A549 (cell line): ENCODE measurements around the gene CEP89. TPM values are rescaled to one million over a fixed set of nuclear protein-coding genes. Genes with fewer than 3 reads are reported as not detected.

Experiments used
- ATAC-seq, 2 experiments: fragments of 200-7000 bp in 1 of 2; fragments of >200 bp in 1 of 2; cut with Nextera tagmentation in 1 of 2; cut with Tn5 transposase in 1 of 2; 3 replicates each; pipeline versions ENCODE4 v1.8.0 to v1.9.1; 2018 to 2020; ENCODE audit warnings: mild to moderate bottlenecking in 1 of 2, moderate library complexity in 1 of 2
- CTCF ChIA-PET: fragments of 300-600 bp; sonication (Branson Sonifier 250); formaldehyde crosslinking; extraction: SDS; loops from one replicate; lab custom pipeline; 2021; ENCODE audit warnings: antibody characterized with exemption, inconsistent platforms; lab: Yijun Ruan, JAX
- POLR2A ChIA-PET: fragments of 350-600 bp; formaldehyde crosslinking; extraction: SDS; loops from one replicate; lab custom pipeline; 2021; ENCODE audit warnings: antibody characterized with exemption, inconsistent platforms; lab: Yijun Ruan, JAX
- DNase-seq, 2 experiments: peaks; one replicate each; pipeline versions ENCODE4 v3.0.0 to v3.0.0-alpha.2; 2011 to 2016; ENCODE audit warnings: low read depth in 1 of 2, low spot score in 1 of 2
- FAIRE-seq: peaks from 2 replicates; lab custom pipeline; 2011; peaks lifted over from hg19 to GRCh38; lab: Jason Lieb, UNC
- H3K27ac ChIP-seq, 2 experiments: fragments of >200 bp; sonication (Bioruptor Twin); formaldehyde crosslinking; 3 replicates each; pipeline ENCODE4 v1.5.1; 2016 to 2017
- H3K4me1 ChIP-seq: fragments of >200 bp; sonication (Bioruptor Twin); formaldehyde crosslinking; 3 replicates; pipeline ENCODE4 v1.6.1; 2016
- H3K4me2 ChIP-seq: fragments of >200 bp; sonication (Bioruptor Twin); formaldehyde crosslinking; 3 replicates; pipeline ENCODE4 v1.6.1; 2016
- H3K4me3 ChIP-seq: fragments of >200 bp; sonication (Bioruptor Twin); formaldehyde crosslinking; 3 replicates; pipeline ENCODE4 v1.5.1; 2016
- H3K9me3 ChIP-seq: fragments of >200 bp; sonication (Bioruptor Twin); formaldehyde crosslinking; 3 replicates; pipeline ENCODE4 v1.6.1; 2016
- FOSL2 ChIP-seq, 2 experiments: fragments of 450-650 bp in 1 of 2; fragments of >200 bp in 1 of 2; sonication (Bioruptor Twin) in 1 of 2; formaldehyde crosslinking; IDR thresholded peaks; 2 replicates each; pipeline versions ENCODE4 v1.5.0 to v1.6.1; 2016 to 2020; ENCODE audit warnings: mild to moderate bottlenecking in 1 of 2, moderate library complexity in 1 of 2
- HOXA7 ChIP-seq: fragments of 250-450 bp; sonication (Bioruptor Pico); IDR thresholded peaks from 2 replicates; pipeline ENCODE4 v1.5.0; 2020; ENCODE audit warnings: mild to moderate bottlenecking, moderate library complexity
- HOXB13 ChIP-seq: fragments of 250-450 bp; sonication (Bioruptor Pico); IDR thresholded peaks from 2 replicates; pipeline ENCODE4 v1.5.0; 2020; ENCODE audit warnings: low read depth, mild to moderate bottlenecking, moderate library complexity
- JUNB ChIP-seq: fragments of >200 bp; sonication (Bioruptor Twin); formaldehyde crosslinking; IDR thresholded peaks from 2 replicates; pipeline ENCODE4 v1.6.1; 2016
- KDM1A ChIP-seq: fragments of 200-600 bp; sonication (generic); IDR thresholded peaks from 2 replicates; pipeline ENCODE4 v1.6.1; 2016; ENCODE audit warnings: low read depth, mild to moderate bottlenecking
- MAFK ChIP-seq: fragments of 450-650 bp; IDR thresholded peaks from 2 replicates; pipeline ENCODE4 v1.6.1; 2014; ENCODE audit not compliant: partially characterized antibody
- MAZ ChIP-seq: fragments of 150-350 bp; IDR thresholded peaks from 2 replicates; pipeline ENCODE4 v1.6.1; 2014; ENCODE audit warnings: antibody characterized with exemption, low read depth, low read length, borderline replicate concordance
- NPAS2 ChIP-seq: fragments of 250-450 bp; sonication (Bioruptor Pico); IDR thresholded peaks from 2 replicates; pipeline ENCODE4 v1.8.0; 2022; ENCODE audit warnings: mild to moderate bottlenecking, moderate library complexity, borderline replicate concordance
- POLR2AphosphoS2 ChIP-seq: conservative IDR thresholded peaks from 2 replicates; pipeline ENCODE4 v1.6.1; 2012; ENCODE audit warnings: low read length, improper control_type of control experiment, inconsistent platforms
- RCOR1 ChIP-seq: fragments of 150-350 bp; IDR thresholded peaks from 2 replicates; pipeline ENCODE4 v1.6.1; 2014; ENCODE audit warnings: antibody characterized with exemption, low read length, low read depth
- RFX5 ChIP-seq: fragments of 450-650 bp; IDR thresholded peaks from 2 replicates; pipeline ENCODE4 v1.7.1; 2014; ENCODE audit warnings: antibody characterized with exemption, mild to moderate bottlenecking, moderate library complexity
- TP53 ChIP-seq: fragments of 250-450 bp; sonication (Bioruptor Pico); IDR thresholded peaks from 2 replicates; pipeline ENCODE4 v1.5.0; 2021; ENCODE audit warnings: mild to moderate bottlenecking, moderate library complexity
- ZC3H11A ChIP-seq: fragments of 450-650 bp; IDR thresholded peaks from 2 replicates; pipeline ENCODE4 v1.6.1; 2014; ENCODE audit warnings: antibody characterized with exemption, mild to moderate bottlenecking
- ZFP36 ChIP-seq: fragments of 450-650 bp; IDR thresholded peaks from 2 replicates; pipeline ENCODE4 v1.6.1; 2014; ENCODE audit warnings: borderline replicate concordance; ENCODE audit not compliant: partially characterized antibody
- ZNF302 ChIP-seq: fragments of 250-450 bp; sonication (Bioruptor Pico); IDR thresholded peaks from 2 replicates; pipeline ENCODE4 v1.9.0; 2021; ENCODE audit warnings: inconsistent platforms, mild to moderate bottlenecking, moderate library complexity
- WGBS: methylation state at CpG from one replicate; pipeline ENCODE4 v1.1.6; 2017; ENCODE audit errors: missing lambda C conversion rate; 5-methylcytosine and 5-hydroxymethylcytosine counted together
- polyA plus RNA-seq, 4 experiments: library from polyadenylated mRNA; depleted of rRNA in 3 of 4; stranded (reverse); fragments of >200 nt; fragmentation: RNase III in 1 of 4; extraction: RNeasy Plus Mini Kit Qiagen cat#74134 plus additional on column Dnase treatment in 1 of 4; gene quantifications; 2 replicates in 3 of 4; 3 replicates in 1 of 4; pipeline ENCODE4 v1.2.3, GENCODE V29; 2011 to 2017
- TF ChIP-seq, protein P1 (sequence below): fragments of 450-650 bp; IDR thresholded peaks from 2 replicates; pipeline ENCODE4 v1.6.1; 2014; ENCODE audit warnings: antibody characterized with exemption
- TF ChIP-seq, protein P2 (sequence below): IDR thresholded peaks from 2 replicates; pipeline ENCODE4 v1.6.1; 2012
- TF ChIP-seq, protein P3 (sequence below): IDR thresholded peaks from 2 replicates; pipeline ENCODE4 v1.6.1; 2012

CEP89 gene
- polyA plus RNA-seq, 2 of the 4 experiments (the other 2 are of a cell fraction): 31.5 to 41.3 TPM

DNA sequence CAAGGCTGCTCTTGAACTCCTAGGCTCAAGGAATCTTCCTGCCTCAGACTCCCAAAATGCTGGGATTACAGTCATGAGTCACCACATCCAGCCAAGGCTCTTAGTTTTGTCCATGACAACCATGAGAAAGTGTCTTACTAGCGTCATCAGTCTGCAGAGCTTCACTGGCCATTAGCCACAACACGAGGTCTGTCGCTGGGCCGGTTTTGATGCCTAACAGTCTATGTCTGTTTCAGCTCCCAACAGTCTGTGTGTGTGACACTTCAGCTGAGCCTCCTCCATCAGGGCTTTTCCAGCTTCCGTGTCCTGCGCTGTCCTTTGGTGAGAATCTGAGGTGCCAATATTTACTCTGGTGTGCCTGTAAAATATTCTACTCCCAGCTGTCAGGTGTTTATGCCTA is 47.6 kb downstream of the CEP89 start:
- 0 out of 6 replicates have a peak overlapping the region, but pooled peaks of 1 of the 2 experiments have one; percentile 1 for H3K27ac ChIP-seq
- TF ChIP-seq TP53 (CRISPR knock-in tag): no peak
- no peak for TF ChIP-seq FOSL2 (IDR thresholded peaks at IDR 0.05)
- TF ChIP-seq FOSL2 (CRISPR knock-in tag; IDR thresholded peaks at IDR 0.05): peak; percentile 61
- TF ChIP-seq, protein P1, sequence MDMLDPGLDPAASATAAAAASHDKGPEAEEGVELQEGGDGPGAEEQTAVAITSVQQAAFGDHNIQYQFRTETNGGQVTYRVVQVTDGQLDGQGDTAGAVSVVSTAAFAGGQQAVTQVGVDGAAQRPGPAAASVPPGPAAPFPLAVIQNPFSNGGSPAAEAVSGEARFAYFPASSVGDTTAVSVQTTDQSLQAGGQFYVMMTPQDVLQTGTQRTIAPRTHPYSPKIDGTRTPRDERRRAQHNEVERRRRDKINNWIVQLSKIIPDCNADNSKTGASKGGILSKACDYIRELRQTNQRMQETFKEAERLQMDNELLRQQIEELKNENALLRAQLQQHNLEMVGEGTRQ: no peak
- ChIA-PET POLR2A (no interaction called here), CTCF (interaction anchor here (0.6 to 1.9 kb wide), 8 partner anchors 8 to 324 kb away, joined by 3 to 6 read pairs (median 4); no protein-coding TSS in a partner anchor)
- peaks cover 16% of the 10 kb centered on the region for H3K4me1 ChIP-seq
- WGBS: 74% methylated on average over 6 of the region's 6 CpGs
- FAIRE-seq (peak; percentile 65), ATAC-seq (no peak), DNase-seq (peak in 1 of 2 experiments; percentile 58)
- no peak overlapping the region for H3K4me2 ChIP-seq
- H3K4me3 ChIP-seq: no peak overlapping the region
- H3K9me3 ChIP-seq: peaks cover 14% of the 10 kb centered on the region

DNA sequence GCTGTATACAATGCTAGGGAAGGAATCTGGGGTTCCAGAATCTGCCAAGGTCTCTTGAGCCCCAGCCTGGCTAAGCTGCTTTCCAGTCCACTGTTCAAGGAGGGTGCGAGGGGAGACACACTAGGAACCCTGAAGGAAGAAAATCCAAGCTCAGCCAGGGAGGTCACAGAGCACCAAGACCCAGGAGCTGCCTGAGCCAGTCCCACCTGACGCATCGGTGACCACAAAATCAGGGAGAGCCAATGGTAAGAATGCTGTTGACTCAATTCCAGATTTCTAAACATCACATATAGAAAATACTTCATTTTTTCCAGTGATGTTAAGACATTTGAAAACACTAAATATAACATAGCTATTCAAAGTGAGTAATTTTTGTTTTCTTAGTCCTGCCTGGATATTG is 50.1 kb downstream of the CEP89 start:
- no peak for TF ChIP-seq ZFP36
- TF ChIP-seq POLR2AphosphoS2: no peak
- no peak for TF ChIP-seq KDM1A
- no peak for TF ChIP-seq ZC3H11A
- TF ChIP-seq NPAS2 (CRISPR knock-in tag): no peak
- TF ChIP-seq JUNB: no peak
- TF ChIP-seq RFX5: no peak
- TF ChIP-seq, protein P2, sequence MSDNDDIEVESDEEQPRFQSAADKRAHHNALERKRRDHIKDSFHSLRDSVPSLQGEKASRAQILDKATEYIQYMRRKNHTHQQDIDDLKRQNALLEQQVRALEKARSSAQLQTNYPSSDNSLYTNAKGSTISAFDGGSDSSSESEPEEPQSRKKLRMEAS: no peak
- ATAC-seq (no peak), DNase-seq (no peak), FAIRE-seq (peak; percentile 32)
- Histone ChIP-seq H3K4me1 (0 out of 3 replicates have a peak, but pooled peaks cover 3% of the 10 kb centered on the region), H3K9me3 (no peaks in the 10 kb centered on the region), H3K4me3 (no peak overlapping the region), H3K27ac (no peak overlapping the region), H3K4me2 (no peak overlapping the region)
- CTCF ChIA-PET: interaction anchor here (0.8 to 1.7 kb wide), 3 partner anchors 10 to 28 kb away, joined by 3 to 4 read pairs (median 4); no protein-coding TSS in a partner anchor
- POLR2A ChIA-PET: no interaction called here
- 92% methylated on average over 3 of the region's 3 CpGs for WGBS

DNA sequence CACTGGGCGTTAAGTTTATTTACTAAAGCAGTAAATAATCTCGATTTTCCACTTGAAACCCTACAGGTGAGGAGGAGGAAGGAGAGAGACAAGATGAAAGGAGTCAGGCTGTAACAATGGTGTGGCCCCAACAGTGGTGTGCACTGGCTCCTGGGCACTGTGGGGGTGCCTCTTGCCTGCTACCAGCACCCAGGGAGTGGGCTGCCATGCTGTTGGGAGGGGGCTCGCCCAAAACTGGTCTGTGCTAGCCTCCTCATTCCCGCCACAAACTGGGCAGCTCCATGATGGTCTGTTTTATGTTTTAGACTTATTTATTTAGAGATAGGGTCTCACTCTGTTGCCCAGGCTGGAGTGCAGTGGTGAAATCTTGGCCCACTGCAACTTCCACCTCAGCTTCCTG is 52.4 kb downstream of the CEP89 start:
- DNase-seq (no peak), FAIRE-seq (peak; percentile 54), ATAC-seq (no peak)
- WGBS: 77% methylated on average over 4 of the region's 4 CpGs
- POLR2A ChIA-PET: interaction anchor here (0.6 kb wide), 1 partner anchor 140 kb away, joined by 3 read pairs; no protein-coding TSS in a partner anchor
- H3K4me1 ChIP-seq: no peaks in the 10 kb centered on the region
- H3K4me3 ChIP-seq: no peak overlapping the region
- no peaks in the 10 kb centered on the region for H3K9me3 ChIP-seq
- no peak overlapping the region for H3K27ac ChIP-seq
- TF ChIP-seq, protein P2: no peak
- TF ChIP-seq MAZ (no peak), NPAS2 (CRISPR knock-in tag) (no peak), HOXA7 (CRISPR knock-in tag) (no peak), ZNF302 (CRISPR knock-in tag) (no peak), HOXB13 (CRISPR knock-in tag) (no peak), ZC3H11A (no peak)
- TF ChIP-seq, all 56 proteins: peak for 0
- H3K4me2 ChIP-seq: no peak overlapping the region
- CTCF ChIA-PET: interaction anchor here (1.0 to 1.8 kb wide), 2 partner anchors 57 to 183 kb away, joined by 3 to 5 read pairs; no protein-coding TSS in a partner anchor

DNA sequence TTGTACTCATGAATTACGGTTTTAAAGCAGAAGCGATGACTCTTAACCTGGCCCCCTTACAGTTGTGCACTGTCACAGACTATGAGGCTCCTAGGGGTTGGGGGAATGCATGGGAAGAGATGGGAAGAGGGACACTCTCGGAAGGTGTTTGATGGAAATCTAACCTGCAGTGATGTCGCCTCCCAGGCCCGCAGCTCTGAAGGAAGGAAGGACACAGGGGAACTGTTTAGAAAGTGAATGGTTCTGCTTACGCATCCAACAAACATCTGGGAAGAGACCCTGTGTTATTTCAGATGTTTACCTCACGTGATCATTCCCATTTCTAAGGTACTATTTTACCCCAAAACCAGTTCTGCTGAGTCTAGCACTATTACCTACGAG is 54.2 kb downstream of the CEP89 start:
- DNase-seq (no peak), ATAC-seq (no peak), FAIRE-seq (peak; percentile 13)
- no peaks in the 10 kb centered on the region for H3K4me1 ChIP-seq
- no peak overlapping the region for H3K4me2 ChIP-seq
- no peaks in the 10 kb centered on the region for H3K9me3 ChIP-seq
- TF ChIP-seq MAFK: peak; percentile 61
- TF ChIP-seq, protein P3, sequence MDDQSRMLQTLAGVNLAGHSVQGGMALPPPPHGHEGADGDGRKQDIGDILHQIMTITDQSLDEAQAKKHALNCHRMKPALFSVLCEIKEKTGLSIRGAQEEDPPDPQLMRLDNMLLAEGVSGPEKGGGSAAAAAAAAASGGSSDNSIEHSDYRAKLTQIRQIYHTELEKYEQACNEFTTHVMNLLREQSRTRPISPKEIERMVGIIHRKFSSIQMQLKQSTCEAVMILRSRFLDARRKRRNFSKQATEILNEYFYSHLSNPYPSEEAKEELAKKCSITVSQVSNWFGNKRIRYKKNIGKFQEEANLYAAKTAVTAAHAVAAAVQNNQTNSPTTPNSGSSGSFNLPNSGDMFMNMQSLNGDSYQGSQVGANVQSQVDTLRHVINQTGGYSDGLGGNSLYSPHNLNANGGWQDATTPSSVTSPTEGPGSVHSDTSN: no peak
- no peak for TF ChIP-seq RCOR1
- H3K27ac ChIP-seq: no peak overlapping the region
- 92% methylated on average over 8 of the region's 8 CpGs for WGBS
- no peak overlapping the region for H3K4me3 ChIP-seq
- CTCF ChIA-PET: no interaction called here
- POLR2A ChIA-PET: no interaction called here
